ENCODE data around the gene CDH11. TPM values are rescaled to one million over a fixed set of nuclear protein-coding genes. Genes with fewer than 3 reads are reported as not detected.

CDH11 gene, protein sequence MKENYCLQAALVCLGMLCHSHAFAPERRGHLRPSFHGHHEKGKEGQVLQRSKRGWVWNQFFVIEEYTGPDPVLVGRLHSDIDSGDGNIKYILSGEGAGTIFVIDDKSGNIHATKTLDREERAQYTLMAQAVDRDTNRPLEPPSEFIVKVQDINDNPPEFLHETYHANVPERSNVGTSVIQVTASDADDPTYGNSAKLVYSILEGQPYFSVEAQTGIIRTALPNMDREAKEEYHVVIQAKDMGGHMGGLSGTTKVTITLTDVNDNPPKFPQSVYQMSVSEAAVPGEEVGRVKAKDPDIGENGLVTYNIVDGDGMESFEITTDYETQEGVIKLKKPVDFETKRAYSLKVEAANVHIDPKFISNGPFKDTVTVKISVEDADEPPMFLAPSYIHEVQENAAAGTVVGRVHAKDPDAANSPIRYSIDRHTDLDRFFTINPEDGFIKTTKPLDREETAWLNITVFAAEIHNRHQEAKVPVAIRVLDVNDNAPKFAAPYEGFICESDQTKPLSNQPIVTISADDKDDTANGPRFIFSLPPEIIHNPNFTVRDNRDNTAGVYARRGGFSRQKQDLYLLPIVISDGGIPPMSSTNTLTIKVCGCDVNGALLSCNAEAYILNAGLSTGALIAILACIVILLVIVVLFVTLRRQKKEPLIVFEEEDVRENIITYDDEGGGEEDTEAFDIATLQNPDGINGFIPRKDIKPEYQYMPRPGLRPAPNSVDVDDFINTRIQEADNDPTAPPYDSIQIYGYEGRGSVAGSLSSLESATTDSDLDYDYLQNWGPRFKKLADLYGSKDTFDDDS
- 0.31 TPM for total RNA-seq

- H3K4me1 ChIP-seq (ENCODE audit: insufficient read depth, low read length) = no peaks in the 10 kb centered on the region
- H3K27me3 ChIP-seq (ENCODE audit: insufficient read depth, low read length) = peaks cover 66% of the 10 kb centered on the region
These were observed at the start of gene CDH11 for GRCh38 chr16:65121870-65122723. Gene CDH11, minus strand, starts transcription at chr16:65122063. Its CDS starts 117,194 bp downstream, at chr16:65004869.

GRCh38 chr16:65154321-65154720, 32.5 kb upstream of the CDH11 start:
- no peaks in the 10 kb centered on the region for H3K4me1 ChIP-seq (ENCODE audit: insufficient read depth, low read length)
- no peaks in the 10 kb centered on the region for H3K27me3 ChIP-seq (ENCODE audit: insufficient read depth, low read length)
- no peaks in the 10 kb centered on the region for H3K9me3 ChIP-seq (ENCODE audit: low read depth, low read length)
- no peak overlapping the region for H3K4me3 ChIP-seq (ENCODE audit: low read length)

More at GRCh38 chr16:65121870-65122723, at the start of gene CDH11:
- Histone ChIP-seq H3K4me3 (ENCODE audit: low read length) (no peak within 1 kb of the TSS), H3K9me3 (ENCODE audit: low read depth, low read length) (no peaks in the 10 kb centered on the region)

- Histone ChIP-seq H3K9me3 (ENCODE audit: low read depth, low read length) (no peaks in the 10 kb centered on the region), H3K27me3 (ENCODE audit: insufficient read depth, low read length) (no peaks in the 10 kb centered on the region), H3K4me3 (ENCODE audit: low read length) (no peak overlapping the region), H3K4me1 (ENCODE audit: insufficient read depth, low read length) (no peaks in the 10 kb centered on the region)
These were observed 31.7 kb upstream of the CDH11 start for GRCh38 chr16:65153365-65154105.

GRCh38 chr16:65148804-65149203, 26.9 kb upstream of the CDH11 start:
- H3K4me1 ChIP-seq (ENCODE audit: insufficient read depth, low read length) = no peaks in the 10 kb centered on the region
- no peak overlapping the region for H3K4me3 ChIP-seq (ENCODE audit: low read length)
- no peaks in the 10 kb centered on the region for H3K27me3 ChIP-seq (ENCODE audit: insufficient read depth, low read length)
- no peaks in the 10 kb centered on the region for H3K9me3 ChIP-seq (ENCODE audit: low read depth, low read length)

- H3K27me3 ChIP-seq (ENCODE audit: insufficient read depth, low read length) = no peaks in the 10 kb centered on the region
- H3K4me3 ChIP-seq (ENCODE audit: low read length) = no peak overlapping the region
- no peaks in the 10 kb centered on the region for H3K9me3 ChIP-seq (ENCODE audit: low read depth, low read length)
- no peaks in the 10 kb centered on the region for H3K4me1 ChIP-seq (ENCODE audit: insufficient read depth, low read length)
These were observed 20.4 kb upstream of the CDH11 start for GRCh38 chr16:65142276-65142675.

DNA sequence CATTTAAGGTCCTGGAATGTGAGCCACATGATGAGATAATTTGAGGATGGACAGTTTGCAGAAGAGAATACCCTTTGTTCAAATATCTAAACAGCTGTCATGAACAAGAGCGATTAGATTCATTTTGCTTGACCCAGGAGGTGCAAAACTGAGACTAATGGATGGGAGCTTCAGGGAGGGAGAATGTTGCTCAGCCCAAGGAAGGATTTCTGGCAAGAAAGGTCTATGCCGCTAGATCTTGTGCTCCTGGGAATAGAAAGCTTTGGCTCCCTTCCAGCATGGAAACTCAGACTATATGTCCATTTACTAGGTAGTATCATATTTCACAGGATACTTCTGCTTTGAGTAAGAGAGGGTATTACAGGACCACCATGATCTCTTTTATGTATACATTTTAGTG, 14.8 kb upstream of the CDH11 start:
- Histone ChIP-seq H3K9me3 (ENCODE audit: low read depth, low read length) (no peaks in the 10 kb centered on the region), H3K27me3 (ENCODE audit: insufficient read depth, low read length) (no peaks in the 10 kb centered on the region), H3K4me3 (ENCODE audit: low read length) (no peak overlapping the region), H3K4me1 (ENCODE audit: insufficient read depth, low read length) (no peaks in the 10 kb centered on the region)

DNA sequence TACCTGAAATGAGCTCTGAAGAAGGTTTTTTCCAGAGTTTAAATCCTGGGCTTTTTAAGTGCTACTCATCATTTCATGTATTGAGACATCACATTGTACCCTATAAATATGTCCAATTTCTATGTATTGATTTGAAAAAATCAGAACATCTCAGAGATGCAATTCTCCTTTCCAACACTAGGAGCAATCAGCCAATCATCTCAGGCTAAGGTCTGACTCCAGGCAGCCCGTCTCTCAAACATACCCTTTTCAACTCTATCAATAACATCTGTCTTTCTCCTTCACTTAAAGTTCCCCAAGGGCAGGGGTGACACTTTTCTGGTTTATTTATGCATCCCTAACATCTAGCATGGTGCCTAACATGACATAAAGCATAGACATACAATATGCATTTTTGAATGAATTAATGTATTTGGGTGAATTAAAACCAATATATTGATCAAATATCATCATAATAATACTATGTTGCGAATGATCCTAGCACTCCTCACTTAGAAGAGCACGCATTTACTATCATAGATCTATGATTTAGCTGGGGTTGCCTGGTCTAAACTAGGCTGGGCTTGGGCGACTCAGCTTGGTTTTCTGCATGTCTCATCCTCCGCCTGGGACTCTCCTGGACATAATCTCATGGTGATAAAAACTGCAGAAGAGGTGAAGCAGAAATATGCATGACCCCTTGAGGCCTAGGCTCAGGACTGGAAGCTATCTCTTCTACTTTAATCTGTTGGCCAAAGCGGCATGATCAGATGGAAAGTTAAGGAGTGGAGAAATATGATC, 5.2 kb upstream of the CDH11 start:
- Histone ChIP-seq H3K4me3 (ENCODE audit: low read length) (no peak overlapping the region), H3K4me1 (ENCODE audit: insufficient read depth, low read length) (no peaks in the 10 kb centered on the region), H3K9me3 (ENCODE audit: low read depth, low read length) (no peaks in the 10 kb centered on the region), H3K27me3 (ENCODE audit: insufficient read depth, low read length) (peaks cover 30% of the 10 kb centered on the region)

GRCh38 chr16:65125871-65126270, 4.0 kb upstream of the CDH11 start:
- no peaks in the 10 kb centered on the region for H3K4me1 ChIP-seq (ENCODE audit: insufficient read depth, low read length)
- peaks cover 36% of the 10 kb centered on the region for H3K27me3 ChIP-seq (ENCODE audit: insufficient read depth, low read length)
- H3K9me3 ChIP-seq (ENCODE audit: low read depth, low read length) = no peaks in the 10 kb centered on the region
- no peak overlapping the region for H3K4me3 ChIP-seq (ENCODE audit: low read length)

- no peaks in the 10 kb centered on the region for H3K4me1 ChIP-seq (ENCODE audit: insufficient read depth, low read length)
- H3K4me3 ChIP-seq (ENCODE audit: low read length) = no peak overlapping the region
- peaks cover 42% of the 10 kb centered on the region for H3K27me3 ChIP-seq (ENCODE audit: insufficient read depth, low read length)
These were observed 3.5 kb upstream of the CDH11 start for GRCh38 chr16:65125322-65125721.

DNA sequence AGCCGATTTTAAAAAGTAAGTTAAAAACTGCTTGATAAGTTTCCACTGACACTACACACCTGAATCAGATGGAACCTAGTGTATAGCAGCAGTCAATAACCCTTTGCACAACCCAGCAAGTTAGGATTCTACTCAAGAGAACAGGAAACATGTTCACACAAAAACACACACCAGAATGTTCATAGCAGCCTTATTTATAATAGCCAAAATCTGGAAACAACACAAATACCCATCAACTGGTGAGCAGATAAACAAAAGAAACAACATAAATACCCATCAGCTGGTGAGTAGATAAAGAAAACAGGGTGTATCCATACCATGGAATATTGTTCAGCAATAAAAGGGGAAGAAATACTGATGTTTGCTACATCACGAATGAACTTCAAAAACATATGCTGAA, 2.7 kb upstream of the CDH11 start:
- Histone ChIP-seq H3K4me1 (ENCODE audit: insufficient read depth, low read length) (no peaks in the 10 kb centered on the region), H3K4me3 (ENCODE audit: low read length) (no peak overlapping the region), H3K27me3 (ENCODE audit: insufficient read depth, low read length) (peaks cover 49% of the 10 kb centered on the region), H3K9me3 (ENCODE audit: low read depth, low read length) (no peaks in the 10 kb centered on the region)

More at GRCh38 chr16:65125322-65125721, 3.5 kb upstream of the CDH11 start:
- no peaks in the 10 kb centered on the region for H3K9me3 ChIP-seq (ENCODE audit: low read depth, low read length)

DNA sequence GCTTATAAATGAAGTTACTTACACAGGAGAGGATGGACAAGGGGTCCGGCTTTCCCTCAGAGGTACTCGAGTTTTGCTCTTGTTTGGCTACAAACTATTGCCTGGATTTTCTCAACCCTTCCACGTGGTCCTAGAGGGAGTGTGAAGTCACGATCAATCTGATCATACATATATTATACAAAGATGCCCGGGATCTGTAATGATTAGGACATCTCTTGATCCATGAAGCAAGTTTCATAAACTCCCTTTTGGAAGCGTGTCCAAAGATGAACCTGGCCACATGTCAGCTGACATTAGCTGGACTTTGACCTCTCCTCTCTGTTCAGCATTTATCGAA, 2.3 kb upstream of the CDH11 start:
- Histone ChIP-seq H3K4me1 (ENCODE audit: insufficient read depth, low read length) (no peaks in the 10 kb centered on the region), H3K4me3 (ENCODE audit: low read length) (no peak overlapping the region), H3K27me3 (ENCODE audit: insufficient read depth, low read length) (peaks cover 53% of the 10 kb centered on the region), H3K9me3 (ENCODE audit: low read depth, low read length) (no peaks in the 10 kb centered on the region)

- H3K27me3 ChIP-seq (ENCODE audit: insufficient read depth, low read length) = peaks cover 59% of the 10 kb centered on the region
These were observed 1.7 kb upstream of the CDH11 start for GRCh38 chr16:65123396-65124211.

DNA sequence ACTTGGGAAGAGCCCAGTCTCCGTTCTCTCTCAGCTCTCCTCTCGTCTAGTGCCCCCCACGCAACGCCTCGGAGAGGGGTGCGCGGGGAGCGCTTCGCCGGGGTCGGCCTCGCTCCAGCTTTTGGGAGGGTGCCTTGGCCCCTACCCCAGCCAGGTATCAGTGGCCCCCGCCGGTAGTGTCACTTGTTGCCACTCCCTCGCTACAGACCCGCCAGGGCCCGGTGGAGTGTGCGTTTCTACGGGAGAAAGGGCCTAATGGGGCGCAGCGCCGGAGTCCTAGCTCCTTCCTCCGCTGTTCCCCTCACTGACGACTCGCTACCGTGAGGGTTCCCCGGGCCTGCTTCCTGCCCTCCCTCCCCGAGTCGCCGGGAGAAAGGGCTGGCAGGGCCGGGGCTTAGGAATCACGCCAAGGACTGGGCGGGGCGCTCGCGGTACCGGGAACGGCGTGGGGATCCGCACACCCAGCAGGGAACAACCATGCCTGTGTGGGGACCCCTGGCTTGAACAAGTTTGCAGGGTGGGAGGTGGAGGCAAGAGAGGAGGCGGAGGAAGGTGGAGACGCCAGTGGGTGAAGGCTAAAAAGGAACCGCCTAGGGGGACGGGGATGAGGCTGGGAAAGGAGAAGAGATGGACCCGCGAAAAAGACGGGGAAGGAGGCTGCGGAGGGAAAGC, 997 bp upstream of the CDH11 start:
- no peaks in the 10 kb centered on the region for H3K9me3 ChIP-seq (ENCODE audit: low read depth, low read length)
- no peak overlapping the region for H3K4me3 ChIP-seq (ENCODE audit: low read length)
- peaks cover 64% of the 10 kb centered on the region for H3K27me3 ChIP-seq (ENCODE audit: insufficient read depth, low read length)
- H3K4me1 ChIP-seq (ENCODE audit: insufficient read depth, low read length) = no peaks in the 10 kb centered on the region

More at GRCh38 chr16:65123396-65124211, 1.7 kb upstream of the CDH11 start:
- no peaks in the 10 kb centered on the region for H3K4me1 ChIP-seq (ENCODE audit: insufficient read depth, low read length)
- H3K9me3 ChIP-seq (ENCODE audit: low read depth, low read length) = no peaks in the 10 kb centered on the region
- H3K4me3 ChIP-seq (ENCODE audit: low read length) = no peak overlapping the region

Measured in mononuclear cell (primary cell).